Gastroesophageal sphincter (tissue), 4 donors: ENCODE results near the gene DOCK6. TPM values are rescaled to one million over a fixed set of nuclear protein-coding genes. Genes with fewer than 3 reads are reported as not detected.
A peak's percentile ranks its signal among the peaks of the same experiment; 100 is the strongest.

Experiments
- ATAC-seq: fragments of 150-250 bp; one replicate; pipeline ENCODE4 v1.9.1; 2016; ENCODE audit warnings: mild to moderate bottlenecking, moderate library complexity
- H3K27ac ChIP-seq, 4 donors: fragments of 200-600 bp; sonication (generic) in 3 of 4; 1 replicate in 3 of 4; 2 replicates in 1 of 4; pipeline ENCODE4 v1.5.1; 2016 to 2019
- H3K27me3 ChIP-seq: fragments of 200-600 bp; sonication (generic); one replicate; pipeline ENCODE4 v1.5.1; 2019
- H3K36me3 ChIP-seq, 2 donors: fragments of 200-600 bp; sonication (generic); one replicate each; pipeline ENCODE4 v1.5.1; 2019; ENCODE audit warnings: control low read depth in 1 of 2
- H3K4me1 ChIP-seq, 3 donors: fragments of 200-600 bp; sonication (generic); 1 replicate in 2 of 3; 2 replicates in 1 of 3; pipeline ENCODE4 v1.5.1; 2016 to 2019; ENCODE audit warnings: control low read depth in 2 of 3
- H3K4me3 ChIP-seq, 2 donors: fragments of 200-600 bp; sonication (generic); one replicate each; pipeline ENCODE4 v1.5.1; 2019; ENCODE audit warnings: mild to moderate bottlenecking in 1 of 2, moderate library complexity in 1 of 2
- H3K9me3 ChIP-seq, 3 donors: fragments of 200-600 bp; sonication (generic); one replicate each; pipeline ENCODE4 v1.5.1; 2017 to 2019; ENCODE audit warnings: control low read depth in 2 of 3
- CTCF ChIP-seq, 4 experiments: fragments of 200-600 bp in 2 of 4; fragments of 450-650 bp in 2 of 4; sonication (generic) in 1 of 4; IDR thresholded peaks; one replicate each; pipeline ENCODE4 v1.5.1; 2017 to 2019; ENCODE audit warnings: antibody characterized with exemption in 4 of 4, mild to moderate bottlenecking in 2 of 4, moderate library complexity in 2 of 4
- EP300 ChIP-seq: sonication (generic); formaldehyde crosslinking; IDR thresholded peaks from one replicate; pipeline ENCODE4 v1.6.1; 2017; ENCODE audit warnings: antibody characterized with exemption, mild to moderate bottlenecking
- POLR2A ChIP-seq, 2 donors: fragments of 450-650 bp; IDR thresholded peaks; one replicate each; pipeline ENCODE4 v1.6.1; 2017; ENCODE audit warnings: antibody characterized with exemption in 2 of 2, mild to moderate bottlenecking in 2 of 2, moderate library complexity in 1 of 2
- POLR2AphosphoS5 ChIP-seq: sonication (generic); formaldehyde crosslinking; IDR thresholded peaks from one replicate; pipeline ENCODE4 v1.6.1; 2017; ENCODE audit warnings: antibody characterized with exemption
- WGBS, 2 donors: methylation state at CpG; one replicate each; pipeline ENCODE4 v1.1.5; 2018; ENCODE audit warnings: low coverage in 1 of 2; 5-methylcytosine and 5-hydroxymethylcytosine counted together
- total RNA-seq, 4 donors: library from RNA; depleted of rRNA; stranded (reverse); fragments of >200 nt; gene quantifications; one replicate each; pipeline ENCODE4 v1.1.0, GENCODE V29; 2016

DOCK6 gene
- total RNA-seq, 4 donors from 2014 or later = 18.5 to 43.1 (median 29.1) TPM

GRCh38 chr19:11274533-11275086, 12.3 kb upstream of the DOCK6 start:
- no peaks in the 10 kb centered on the region for H3K9me3 ChIP-seq
- H3K36me3 ChIP-seq = no peaks in the 10 kb centered on the region
- no peaks in the 10 kb centered on the region for H3K27me3 ChIP-seq
- no peak overlapping the region for H3K4me3 ChIP-seq
- WGBS, 2 donors = 64 to 71% methylated on average over 2 to 4 of the region's 4 CpGs
- H3K27ac ChIP-seq = no peak overlapping the region
- no peak for ATAC-seq
- no peak for TF ChIP-seq EP300
- TF ChIP-seq POLR2A (IDR thresholded peaks at IDR 0.05) = no peak
- no peak for TF ChIP-seq CTCF (IDR thresholded peaks at IDR 0.05)
- TF ChIP-seq POLR2AphosphoS5 = no peak
- H3K4me1 ChIP-seq = peaks cover 0 to 3% (median 0%) of the 10 kb centered on the region in 3 donors

- H3K4me3 ChIP-seq = no peak overlapping the region
- no peaks in the 10 kb centered on the region for H3K9me3 ChIP-seq
- no peaks in the 10 kb centered on the region for H3K27me3 ChIP-seq
- TF ChIP-seq CTCF (IDR thresholded peaks at IDR 0.05) (no peak), POLR2A (IDR thresholded peaks at IDR 0.05) (no peak), POLR2AphosphoS5 (no peak), EP300 (no peak)
- no peak overlapping the region for H3K27ac ChIP-seq
- no peaks in the 10 kb centered on the region for H3K36me3 ChIP-seq
- H3K4me1 ChIP-seq = peaks cover 0 to 9% (median 5%) of the 10 kb centered on the region in 3 donors
- 70 to 84% methylated on average over 3 of the region's 5 CpGs for WGBS, 2 donors
- no peak for ATAC-seq
Measured at GRCh38 chr19:11273989-11274388, 11.7 kb upstream of the DOCK6 start.

GRCh38 chr19:11273296-11273695, 11.0 kb upstream of the DOCK6 start:
- no peaks in the 10 kb centered on the region for H3K27me3 ChIP-seq
- ATAC-seq = no peak
- TF ChIP-seq POLR2AphosphoS5 = no peak
- no peak for TF ChIP-seq EP300
- TF ChIP-seq CTCF (IDR thresholded peaks at IDR 0.05) = no peak
- TF ChIP-seq POLR2A (IDR thresholded peaks at IDR 0.05) = no peak
- H3K4me3 ChIP-seq = no peak overlapping the region
- no peak overlapping the region for H3K27ac ChIP-seq
- H3K9me3 ChIP-seq = no peaks in the 10 kb centered on the region
- no peaks in the 10 kb centered on the region for H3K36me3 ChIP-seq
- peaks cover 0 to 16% (median 11%) of the 10 kb centered on the region in 3 donors for H3K4me1 ChIP-seq
- WGBS, 2 donors = 78 to 94% methylated on average over 2 of the region's 2 CpGs

GRCh38 chr19:11269408-11269807, 7.1 kb upstream of the DOCK6 start:
- Histone ChIP-seq H3K27ac (peak overlapping the region; percentile 43 to 76 (median 72)), H3K9me3 (no peaks in the 10 kb centered on the region), H3K36me3 (no peaks in the 10 kb centered on the region), H3K4me3 (no peak overlapping the region), H3K4me1 (peaks cover 0 to 24% (median 11%) of the 10 kb centered on the region in 3 donors), H3K27me3 (no peaks in the 10 kb centered on the region)
- TF ChIP-seq POLR2A (IDR thresholded peaks at IDR 0.05) = no peak
- no peak for TF ChIP-seq POLR2AphosphoS5
- TF ChIP-seq CTCF (IDR thresholded peaks at IDR 0.05) = no peak
- no peak for TF ChIP-seq EP300
- ATAC-seq = peak; percentile 4
- WGBS, 2 donors = 16 to 32% methylated on average over 3 to 7 of the region's 7 CpGs

- 38 to 43% methylated on average over 1 to 8 of the region's 10 CpGs for WGBS, 2 donors
- Histone ChIP-seq H3K4me1 (peaks cover 0 to 27% (median 11%) of the 10 kb centered on the region in 3 donors), H3K36me3 (no peaks in the 10 kb centered on the region), H3K27ac (peak overlapping the region; percentile 43 to 76 (median 72)), H3K9me3 (no peaks in the 10 kb centered on the region), H3K27me3 (no peaks in the 10 kb centered on the region), H3K4me3 (no peak overlapping the region)
- peak; percentile 88 for ATAC-seq
- no peak for TF ChIP-seq CTCF (IDR thresholded peaks at IDR 0.05)
- TF ChIP-seq POLR2AphosphoS5 = peak; percentile 67
Measured at GRCh38 chr19:11268783-11269267, 6.5 kb upstream of the DOCK6 start.
